HG03139 (cell line): Measurements from ENCODE around the gene ALOX5.

Experiments
- ATAC-seq: cut with Tn5 transposase; IDR thresholded peaks from one replicate; pipeline ENCODE4 v1.9.1; 2021; ENCODE audit not compliant: unreplicated experiment

The ALOX5 gene

DNA sequence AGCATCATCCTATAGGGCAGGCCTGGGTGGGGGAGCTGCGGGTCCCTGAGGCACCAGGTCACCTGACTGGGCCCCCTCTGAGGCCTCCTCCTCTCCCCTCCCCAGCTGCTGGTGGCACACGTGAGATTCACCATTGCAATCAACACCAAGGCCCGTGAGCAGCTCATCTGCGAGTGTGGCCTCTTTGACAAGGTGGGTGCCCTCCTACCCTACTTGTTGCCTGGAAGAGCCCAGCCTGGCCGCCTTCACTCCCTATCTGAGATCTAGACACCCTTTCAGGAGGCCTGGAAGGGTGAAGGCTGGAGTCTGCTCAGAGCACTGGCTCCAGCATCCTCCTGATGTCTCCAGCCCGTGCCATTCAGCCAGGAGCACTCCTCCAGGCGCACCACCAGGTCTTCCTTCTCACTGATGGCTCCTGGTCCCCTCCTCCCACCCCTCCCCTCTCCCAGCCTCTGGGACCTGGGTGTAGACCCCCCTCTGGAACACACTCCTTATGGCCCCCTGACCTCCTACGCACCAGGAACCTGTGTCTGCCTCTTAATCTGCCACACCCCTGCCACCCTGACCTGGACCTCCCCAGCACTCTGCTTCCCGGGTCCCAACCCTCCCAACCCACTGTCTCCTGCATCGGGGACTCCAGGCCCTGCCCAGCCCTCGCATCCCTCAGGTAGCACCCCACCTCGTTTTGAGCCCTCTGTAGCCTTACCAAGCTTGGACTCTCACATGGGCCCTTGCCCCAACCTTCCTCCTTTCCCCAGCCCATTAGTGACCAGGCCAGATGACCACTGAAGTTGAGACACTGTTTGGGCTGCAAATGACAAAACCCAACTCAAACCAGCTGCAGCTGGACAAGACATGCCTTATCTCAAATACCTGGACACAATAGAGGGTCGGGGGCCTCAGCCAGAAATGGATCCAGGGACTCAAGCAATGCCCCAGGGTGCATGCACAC is 67.5 kb downstream of the ALOX5 start:
- ATAC-seq, result no peak

DNA sequence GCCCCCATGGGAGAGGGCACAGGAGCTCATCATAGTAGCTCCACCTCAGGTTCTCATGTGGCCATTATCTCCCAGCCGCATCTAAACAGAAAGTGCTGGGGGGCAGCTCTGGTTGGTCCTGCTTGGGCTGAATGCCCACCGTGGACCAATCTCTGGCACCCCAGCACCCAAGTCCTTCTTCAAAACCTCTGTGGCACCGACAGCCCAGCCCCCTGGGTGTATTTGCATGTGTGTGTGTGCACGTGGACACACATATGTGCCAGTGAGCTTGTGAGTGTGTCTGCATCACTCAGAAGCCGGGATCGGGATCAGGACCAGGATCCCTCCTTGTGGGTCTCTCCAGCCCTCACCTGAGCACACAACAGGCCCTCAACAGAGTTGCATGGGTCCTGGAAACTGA is 68.2 kb downstream of the ALOX5 start:
- no peak for ATAC-seq

DNA sequence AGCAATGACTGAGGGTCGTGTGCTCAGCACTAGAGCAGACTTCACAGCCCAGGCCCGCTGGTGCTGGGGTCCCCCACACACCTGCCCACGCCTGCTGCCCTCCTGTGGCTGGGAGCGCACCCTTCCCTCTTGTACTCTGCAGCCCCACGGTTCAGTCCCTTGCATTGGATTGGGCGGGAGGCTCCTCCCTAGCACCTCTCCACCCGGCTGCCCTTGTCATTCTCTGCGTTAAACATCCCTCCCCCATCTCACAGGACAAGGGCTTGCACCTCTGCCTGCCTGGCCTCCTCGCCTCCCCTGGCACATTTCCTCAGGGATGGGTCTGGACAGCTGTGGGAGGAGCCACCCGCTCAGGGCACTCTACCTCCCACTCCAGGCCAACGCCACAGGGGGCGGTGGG is 68.6 kb downstream of the ALOX5 start:
- ATAC-seq, result no peak

DNA sequence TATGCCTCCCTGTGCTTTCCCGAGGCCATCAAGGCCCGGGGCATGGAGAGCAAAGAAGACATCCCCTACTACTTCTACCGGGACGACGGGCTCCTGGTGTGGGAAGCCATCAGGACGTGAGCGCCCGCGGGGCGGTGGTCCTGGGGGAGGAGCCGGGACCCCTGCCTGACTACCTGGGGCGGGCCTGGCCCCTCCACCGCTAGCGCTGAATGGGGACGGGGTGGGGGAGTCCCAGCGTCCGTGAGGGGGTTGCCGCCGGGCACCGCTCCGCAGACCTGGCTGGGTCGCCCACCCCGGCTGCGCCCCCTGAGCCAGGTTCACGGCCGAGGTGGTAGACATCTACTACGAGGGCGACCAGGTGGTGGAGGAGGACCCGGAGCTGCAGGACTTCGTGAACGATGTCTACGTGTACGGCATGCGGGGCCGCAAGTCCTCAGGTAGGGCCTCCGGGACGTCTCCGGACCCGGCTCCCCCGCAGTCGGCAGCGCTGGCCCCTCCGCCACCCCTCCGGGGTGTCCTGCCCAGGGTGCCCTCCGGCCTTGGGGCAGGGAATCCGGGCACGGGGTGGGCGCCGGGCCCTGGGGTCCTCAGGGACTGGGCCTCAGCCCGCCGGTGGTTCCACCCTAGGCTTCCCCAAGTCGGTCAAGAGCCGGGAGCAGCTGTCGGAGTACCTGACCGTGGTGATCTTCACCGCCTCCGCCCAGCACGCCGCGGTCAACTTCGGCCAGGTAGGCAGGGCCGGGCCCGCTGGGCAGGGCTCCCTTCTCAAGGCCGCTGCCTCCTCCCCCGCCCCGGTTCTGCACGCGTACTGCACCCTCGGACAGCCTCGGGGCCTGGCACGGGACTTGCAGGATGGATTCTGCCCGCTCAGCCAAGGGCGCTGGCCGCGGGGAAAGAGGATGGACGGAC is 69.3 kb downstream of the ALOX5 start:
- ATAC-seq, result no peak

DNA sequence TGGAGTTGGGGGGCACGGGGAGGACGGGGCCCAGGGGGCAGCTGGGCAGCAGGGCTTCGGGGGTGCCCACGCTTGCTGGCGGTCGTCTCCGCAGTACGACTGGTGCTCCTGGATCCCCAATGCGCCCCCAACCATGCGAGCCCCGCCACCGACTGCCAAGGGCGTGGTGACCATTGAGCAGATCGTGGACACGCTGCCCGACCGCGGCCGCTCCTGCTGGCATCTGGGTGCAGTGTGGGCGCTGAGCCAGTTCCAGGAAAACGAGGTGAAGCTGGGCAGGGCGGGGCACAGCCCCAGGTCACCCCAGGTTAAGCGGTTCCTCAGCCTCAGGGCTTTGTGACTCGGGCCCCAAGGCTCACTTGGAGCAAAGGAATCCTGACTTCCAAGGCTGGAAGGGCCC is 70.0 kb downstream of the ALOX5 start:
- ATAC-seq, result no peak

DNA sequence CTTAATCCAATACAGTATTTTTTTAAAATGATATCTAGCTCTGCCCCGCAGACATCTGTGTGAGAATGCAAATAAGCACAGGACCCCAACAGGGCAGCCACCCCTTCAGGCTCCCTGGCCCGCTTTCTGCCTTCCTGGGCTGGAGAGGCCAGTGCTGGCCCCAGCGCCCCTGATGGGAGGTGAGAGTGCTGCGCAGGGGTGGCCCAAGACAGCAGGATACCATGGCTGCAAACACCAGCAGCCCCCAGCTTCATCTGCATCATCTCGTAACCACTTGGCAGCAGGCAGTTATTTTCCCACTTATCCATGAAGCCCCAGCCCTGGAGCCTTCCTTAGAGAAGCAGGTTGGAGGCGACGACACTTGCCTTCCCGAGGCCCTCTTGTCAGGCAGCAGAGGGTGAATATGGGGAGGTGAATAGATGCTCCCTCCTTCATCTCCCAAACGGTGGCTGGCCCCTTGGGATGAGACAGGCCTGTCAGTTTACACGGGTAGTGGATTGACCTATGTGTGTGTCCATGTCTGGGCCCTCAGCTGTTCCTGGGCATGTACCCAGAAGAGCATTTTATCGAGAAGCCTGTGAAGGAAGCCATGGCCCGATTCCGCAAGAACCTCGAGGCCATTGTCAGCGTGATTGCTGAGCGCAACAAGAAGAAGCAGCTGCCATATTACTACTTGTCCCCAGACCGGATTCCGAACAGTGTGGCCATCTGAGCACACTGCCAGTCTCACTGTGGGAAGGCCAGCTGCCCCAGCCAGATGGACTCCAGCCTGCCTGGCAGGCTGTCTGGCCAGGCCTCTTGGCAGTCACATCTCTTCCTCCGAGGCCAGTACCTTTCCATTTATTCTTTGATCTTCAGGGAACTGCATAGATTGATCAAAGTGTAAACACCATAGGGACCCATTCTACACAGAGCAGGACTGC is 71.2 kb downstream of the ALOX5 start:
- ATAC-seq, result no peak

DNA sequence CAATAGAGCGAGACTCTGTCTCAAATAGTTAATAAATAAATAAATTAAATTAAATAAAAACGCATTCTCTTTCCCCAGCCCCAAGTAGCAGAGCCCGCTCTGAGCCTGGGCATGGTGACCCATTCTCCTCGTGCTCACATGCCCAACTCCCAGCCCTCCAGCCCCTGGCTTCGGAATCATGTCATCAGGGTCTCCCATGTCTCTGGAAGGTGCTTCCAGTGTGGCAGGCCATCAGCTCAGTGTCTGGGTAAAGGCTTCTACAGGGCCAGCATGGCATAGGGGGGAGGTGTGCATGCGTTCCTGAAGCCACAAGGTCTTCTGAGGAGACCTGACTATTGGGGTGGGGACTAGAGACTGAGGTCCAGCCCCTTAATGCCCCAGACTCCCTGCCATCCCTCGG is 72.8 kb downstream of the ALOX5 start:
- no peak for ATAC-seq

DNA sequence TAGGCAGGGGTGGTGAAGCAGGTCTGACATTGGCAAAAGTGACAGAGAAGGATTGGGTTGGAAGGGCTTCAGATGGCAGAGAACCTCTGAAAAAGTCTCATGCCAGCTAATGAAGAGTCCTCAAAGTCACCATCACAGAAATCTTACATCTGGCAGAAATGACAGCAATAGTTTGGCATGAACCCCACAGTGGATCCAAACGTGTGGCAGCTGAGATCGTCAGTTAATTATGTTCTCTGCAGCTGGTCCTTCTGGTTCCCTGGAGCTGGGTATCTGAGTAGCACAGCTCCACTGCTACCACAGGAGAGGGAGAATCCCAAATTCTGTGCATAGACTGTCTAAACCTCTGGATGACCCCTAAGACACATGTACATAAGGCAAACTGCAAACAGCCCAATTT is 73.4 kb downstream of the ALOX5 start:
- no peak for ATAC-seq

DNA sequence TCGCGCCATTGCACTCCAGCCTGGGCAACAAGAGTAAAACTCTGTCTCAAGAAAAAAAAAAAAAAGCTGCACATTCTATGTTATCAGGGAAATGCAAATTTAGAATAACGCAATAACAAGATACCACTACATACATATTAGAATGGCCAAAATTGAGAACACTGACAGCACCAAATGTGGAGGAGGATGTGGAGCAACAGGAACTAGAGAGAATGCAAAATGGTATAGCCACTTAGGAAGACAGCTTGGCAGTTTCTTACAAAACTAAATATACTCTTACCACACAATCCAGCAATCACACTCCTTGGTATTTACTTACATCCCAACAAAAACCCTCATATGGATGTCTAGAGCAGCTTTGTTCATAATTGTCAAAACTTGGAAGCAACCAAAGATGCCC is 76.8 kb downstream of the ALOX5 start:
- no peak for ATAC-seq

DNA sequence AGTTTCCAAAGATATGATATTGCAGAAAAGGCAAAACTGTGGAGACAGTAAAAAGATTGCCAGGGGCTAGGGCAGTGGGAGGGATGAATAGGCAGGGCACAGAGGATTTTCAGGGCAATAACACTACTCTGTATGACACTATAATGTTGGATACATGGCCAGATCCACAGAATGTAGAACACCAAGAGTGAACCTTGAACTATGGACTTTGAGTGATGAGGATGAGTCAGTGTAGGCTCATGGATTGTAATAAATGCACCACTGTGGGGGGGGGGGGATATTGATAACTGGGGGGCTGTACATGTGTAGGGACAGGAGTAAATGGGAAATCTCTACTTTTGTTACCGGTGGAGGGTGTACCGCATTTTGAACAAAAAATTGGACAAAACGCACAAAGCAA is 77.4 kb downstream of the ALOX5 start:
- no peak for ATAC-seq

DNA sequence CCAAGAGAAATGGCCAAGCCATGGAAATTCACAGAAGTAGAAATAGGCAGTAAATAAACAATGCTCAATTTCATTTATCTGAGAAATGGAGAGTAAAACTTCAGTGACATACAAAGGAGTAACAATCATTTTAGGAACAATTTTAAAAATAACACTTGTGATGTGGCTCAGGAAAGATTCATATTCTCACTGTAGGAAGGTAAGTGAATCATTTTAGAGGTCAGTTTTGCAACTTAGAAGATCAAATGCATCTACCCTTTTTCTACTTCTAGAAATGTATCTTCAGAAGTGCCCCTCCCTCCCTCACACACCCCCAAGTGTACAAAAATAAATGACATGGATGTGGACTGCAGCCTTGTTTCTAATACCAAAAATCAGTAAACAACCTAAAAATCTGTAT is 78.3 kb downstream of the ALOX5 start:
- no peak for ATAC-seq

DNA sequence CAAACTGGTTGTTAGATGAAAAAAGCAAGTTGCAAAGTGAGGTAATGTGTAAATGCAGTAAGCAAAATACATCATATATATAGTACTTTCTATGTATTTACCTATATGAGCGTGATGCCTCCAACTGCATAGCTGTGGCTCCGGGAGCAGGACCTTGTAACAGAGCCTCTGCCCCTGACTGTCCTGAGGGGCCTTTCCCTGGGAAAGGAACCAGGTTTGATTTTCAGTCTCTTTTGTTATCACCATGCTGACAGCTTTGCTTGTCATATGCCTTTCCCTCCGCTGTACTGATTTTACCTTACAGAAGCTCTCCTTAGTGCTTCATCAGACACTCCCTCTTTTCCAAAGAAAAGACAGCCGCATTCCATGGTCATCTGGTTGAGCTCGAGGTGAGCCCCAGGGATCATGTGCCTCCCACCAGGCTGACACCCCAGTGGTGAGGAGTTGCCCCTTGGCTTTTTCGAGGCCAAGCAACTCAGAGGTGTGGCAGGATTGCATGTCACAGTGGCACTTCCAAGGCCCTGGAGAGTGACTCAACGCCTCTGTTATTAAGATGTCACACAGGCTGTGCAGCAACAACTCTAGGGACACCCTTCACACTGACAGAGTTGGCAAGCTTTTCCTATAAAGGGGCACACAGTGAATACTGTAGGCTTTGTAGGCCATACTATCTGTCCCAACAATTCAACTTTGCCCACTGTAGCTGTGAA is 78.9 kb downstream of the ALOX5 start:
- no peak for ATAC-seq

DNA sequence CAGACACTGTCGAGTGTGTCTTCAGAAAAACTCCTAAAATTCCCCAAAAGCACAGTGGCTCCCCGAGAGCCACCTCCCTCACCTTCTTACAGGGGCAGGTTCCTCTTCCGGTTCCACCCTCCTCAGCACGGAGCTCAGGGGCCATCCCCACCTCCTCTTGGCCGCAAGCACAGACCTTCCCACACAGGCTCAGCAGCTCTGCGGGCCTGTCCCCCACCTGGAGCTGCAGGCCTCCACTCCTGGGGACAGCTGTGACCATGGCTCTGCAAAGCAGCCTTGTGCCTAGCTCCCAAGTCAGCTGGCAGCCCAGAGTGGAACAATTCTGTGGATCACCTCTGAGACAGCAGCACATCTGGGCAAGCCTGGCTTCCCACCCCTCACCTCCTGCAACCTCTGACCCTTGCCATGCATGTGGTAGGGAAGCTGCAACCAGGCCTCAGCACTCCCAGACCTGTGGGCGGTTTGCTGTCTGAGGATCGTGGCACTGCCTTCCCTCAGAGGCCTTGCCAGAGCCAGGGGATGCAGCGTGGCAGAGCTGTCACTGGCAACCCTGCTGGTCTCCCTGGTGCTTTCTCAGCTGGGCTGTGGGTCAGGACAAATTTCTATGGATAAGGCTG is 79.7 kb downstream of the ALOX5 start:
- no peak for ATAC-seq

DNA sequence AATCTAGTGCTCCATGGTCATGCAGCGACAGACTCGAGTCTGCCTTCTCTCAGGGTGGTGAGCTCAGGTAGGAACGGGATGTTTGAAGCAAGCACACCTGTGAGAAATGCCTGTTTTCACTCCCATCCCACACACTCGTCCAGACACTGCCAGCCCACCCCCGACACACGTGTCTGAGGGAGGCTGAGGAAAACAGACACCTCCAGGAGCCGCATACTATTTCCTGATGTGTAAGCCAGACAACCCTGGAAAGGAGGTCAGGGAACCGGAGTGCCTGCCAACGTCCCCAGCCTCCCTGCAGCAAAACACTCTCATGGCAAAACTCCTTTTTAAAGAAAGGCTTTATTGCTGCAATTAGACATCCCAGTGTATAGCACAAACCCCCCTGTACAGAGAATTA is 80.2 kb downstream of the ALOX5 start:
- ATAC-seq, result no peak

DNA sequence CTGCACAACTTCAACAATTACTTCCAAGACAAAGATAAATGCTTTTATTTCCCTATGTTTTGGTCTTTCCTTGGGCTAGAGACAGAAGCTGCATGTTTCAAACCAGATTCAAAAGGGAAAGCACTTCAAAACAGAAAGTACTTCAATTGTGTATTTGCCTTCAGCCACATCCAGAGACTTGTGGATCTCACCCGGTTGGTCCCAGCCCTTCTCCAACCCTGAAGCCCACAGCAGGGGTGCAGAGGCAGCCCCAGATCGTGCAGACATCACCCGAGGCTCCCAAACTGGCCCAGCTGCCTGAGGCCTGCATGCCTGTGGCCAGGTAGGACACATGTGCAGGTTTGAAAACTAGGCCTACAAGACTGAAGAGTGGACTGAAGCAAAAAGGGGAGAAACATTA is 80.8 kb downstream of the ALOX5 start:
- no peak for ATAC-seq

DNA sequence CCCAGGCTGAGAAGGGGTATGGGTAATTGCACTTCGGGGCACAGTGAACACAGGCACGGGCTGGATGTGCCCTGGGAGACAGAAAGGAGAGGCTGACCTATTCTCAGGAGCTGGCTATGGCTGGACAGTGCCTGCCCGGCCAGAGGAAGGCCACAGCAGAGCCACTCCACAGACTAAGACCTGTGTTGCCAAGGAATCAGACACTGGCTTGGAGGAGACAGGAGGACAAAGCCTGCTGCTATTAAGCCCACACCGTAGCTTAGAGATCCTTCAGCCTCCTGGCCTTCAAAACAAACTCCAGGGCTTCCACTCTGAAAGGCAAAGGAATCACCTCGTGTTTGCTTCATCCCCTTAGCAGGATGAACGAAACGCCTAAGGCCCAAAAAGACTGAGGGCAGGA is 82.2 kb downstream of the ALOX5 start:
- no peak for ATAC-seq

DNA sequence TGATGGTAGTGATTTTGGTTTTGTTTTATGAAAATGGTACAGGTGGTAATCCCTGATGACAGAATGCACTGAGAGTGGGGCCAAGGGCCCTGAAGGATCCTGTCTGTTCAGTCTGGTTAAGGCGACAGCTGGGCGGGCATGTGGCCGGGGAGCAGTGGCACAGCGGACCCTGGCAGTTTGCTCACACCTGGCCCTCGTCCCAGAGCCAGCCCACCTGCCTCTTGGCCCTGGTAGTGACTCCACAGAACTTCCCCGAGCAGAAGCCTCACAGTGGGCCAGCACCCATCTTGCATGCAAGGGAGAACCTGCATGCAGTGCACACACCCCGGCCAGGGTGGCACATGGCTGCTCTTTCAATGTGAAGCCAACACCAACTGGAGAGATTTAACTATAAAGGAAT is 82.8 kb downstream of the ALOX5 start:
- ATAC-seq, result no peak

DNA sequence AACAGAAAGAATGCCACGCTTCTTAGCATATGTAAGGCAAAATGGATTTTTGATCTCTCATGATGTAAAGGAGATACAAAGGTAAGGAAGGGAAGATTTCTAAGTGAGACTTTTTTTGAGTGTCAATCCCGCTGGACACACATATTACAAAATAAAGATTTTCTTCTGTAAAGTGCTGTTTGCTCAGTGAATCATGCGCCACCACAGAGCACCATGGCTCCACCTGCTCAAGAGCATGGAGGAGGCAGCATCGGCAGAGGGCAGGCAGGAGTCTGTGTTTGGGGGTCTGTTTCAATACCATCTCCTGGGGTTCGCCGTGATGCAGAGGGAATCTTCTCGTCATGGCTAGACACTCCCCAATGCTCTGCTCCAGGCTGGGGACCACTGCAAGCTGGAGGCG is 83.5 kb downstream of the ALOX5 start:
- no peak for ATAC-seq

DNA sequence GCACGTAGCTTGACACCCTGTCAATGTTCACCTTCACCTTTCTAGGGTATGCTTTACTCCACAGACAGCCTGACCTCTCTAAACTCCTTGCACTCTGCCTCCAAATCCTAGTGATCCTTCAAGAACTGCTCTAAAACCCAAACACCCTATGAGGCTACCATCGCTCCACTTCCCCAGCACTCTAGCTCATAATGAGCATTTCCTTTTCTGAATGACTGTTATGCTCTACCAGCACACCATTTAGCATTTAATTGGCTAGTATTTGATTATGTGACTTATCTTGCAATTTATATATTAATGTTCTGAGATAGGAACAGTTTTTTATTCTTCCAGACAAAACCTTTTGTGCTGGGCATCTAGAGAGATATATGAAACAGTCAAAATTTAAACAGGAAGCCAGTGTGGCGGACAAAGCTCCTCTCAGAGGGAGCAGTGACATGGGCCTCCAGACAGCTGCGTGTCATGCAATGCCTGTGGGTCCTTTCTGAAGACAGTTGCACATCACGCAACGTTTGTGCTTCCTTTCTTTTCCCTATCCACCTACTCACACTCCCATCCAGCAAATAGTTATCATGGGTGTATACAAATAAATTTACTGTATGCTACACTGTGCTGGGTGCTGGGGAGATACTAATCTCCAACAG is 86.3 kb downstream of the ALOX5 start:
- ATAC-seq, result peak; percentile 34
